ENCODE measurements around the gene ZNF462. TPM values are rescaled to one million over a fixed set of nuclear protein-coding genes. Genes with fewer than 3 reads are reported as not detected.

Gene ZNF462
- polyA plus RNA-seq, 3 donors, result not detected

DNA sequence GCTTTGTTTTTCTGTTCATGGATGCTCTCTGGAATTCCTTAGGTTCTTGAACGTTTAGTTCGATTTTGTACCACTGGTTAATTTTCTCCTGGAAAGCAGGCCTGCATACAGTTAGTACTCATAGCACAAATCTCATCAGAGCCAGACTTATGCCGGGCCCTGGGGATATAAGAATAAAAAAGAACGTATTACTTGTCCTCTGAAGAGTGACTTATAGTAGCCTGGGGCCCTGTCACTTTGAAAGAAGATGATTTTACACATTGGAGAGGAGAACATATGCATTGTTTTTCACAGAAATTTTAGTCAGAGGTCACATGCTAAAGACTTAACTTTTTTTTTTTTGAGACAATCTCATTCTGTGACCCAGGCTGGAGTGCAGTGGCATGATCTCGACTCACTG lies 50.3 kb downstream of the ZNF462 start:
- WGBS (ENCODE audit: insufficient coverage), result 87% methylated on average over 3 of the region's 5 CpGs
- intact Hi-C loops (cut with micrococcal nuclease), result no loop called here
- no peak overlapping the region for H3K27ac Mint-ChIP-seq
- peaks cover 0 to 1% (median 1%) of the 10 kb centered on the region in 3 donors for H3K27me3 Mint-ChIP-seq (ENCODE audit: low read depth in 3 of 3)
- H3K4me3 Mint-ChIP-seq, result no peak overlapping the region
- no peaks in the 10 kb centered on the region for H3K9me3 ChIP-seq (replicated peaks in 1 of 2; ENCODE audit: control insufficient read depth in 1 of 2, insufficient read depth in 1 of 2, low read length in 2 of 2)
- H3K9me3 Mint-ChIP-seq, result no peaks in the 10 kb centered on the region
- no peaks in the 10 kb centered on the region for H3K79me2 ChIP-seq (ENCODE audit: insufficient read depth, low read length)
- no peaks in the 10 kb centered on the region for H3K4me1 Mint-ChIP-seq
- no peaks in the 10 kb centered on the region for H4K20me1 ChIP-seq (ENCODE audit: insufficient read depth, low read length)
- no peak for DNase-seq
- H3K36me3 ChIP-seq (replicated peaks in 1 of 2; ENCODE audit: control insufficient read depth in 1 of 2, insufficient read depth in 2 of 2, low read length in 2 of 2), result no peaks in the 10 kb centered on the region
- TF ChIP-seq, protein P1, sequence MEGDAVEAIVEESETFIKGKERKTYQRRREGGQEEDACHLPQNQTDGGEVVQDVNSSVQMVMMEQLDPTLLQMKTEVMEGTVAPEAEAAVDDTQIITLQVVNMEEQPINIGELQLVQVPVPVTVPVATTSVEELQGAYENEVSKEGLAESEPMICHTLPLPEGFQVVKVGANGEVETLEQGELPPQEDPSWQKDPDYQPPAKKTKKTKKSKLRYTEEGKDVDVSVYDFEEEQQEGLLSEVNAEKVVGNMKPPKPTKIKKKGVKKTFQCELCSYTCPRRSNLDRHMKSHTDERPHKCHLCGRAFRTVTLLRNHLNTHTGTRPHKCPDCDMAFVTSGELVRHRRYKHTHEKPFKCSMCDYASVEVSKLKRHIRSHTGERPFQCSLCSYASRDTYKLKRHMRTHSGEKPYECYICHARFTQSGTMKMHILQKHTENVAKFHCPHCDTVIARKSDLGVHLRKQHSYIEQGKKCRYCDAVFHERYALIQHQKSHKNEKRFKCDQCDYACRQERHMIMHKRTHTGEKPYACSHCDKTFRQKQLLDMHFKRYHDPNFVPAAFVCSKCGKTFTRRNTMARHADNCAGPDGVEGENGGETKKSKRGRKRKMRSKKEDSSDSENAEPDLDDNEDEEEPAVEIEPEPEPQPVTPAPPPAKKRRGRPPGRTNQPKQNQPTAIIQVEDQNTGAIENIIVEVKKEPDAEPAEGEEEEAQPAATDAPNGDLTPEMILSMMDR (IDR thresholded peaks at IDR 0.05), result no peak
- H3K36me3 Mint-ChIP-seq, result no peaks in the 10 kb centered on the region
- H2AFZ ChIP-seq (ENCODE audit: insufficient read depth, low read depth, low read length, poor library complexity, severe bottlenecking), result no peak overlapping the region
- no peaks in the 10 kb centered on the region for H3K27me3 ChIP-seq (ENCODE audit: control insufficient read depth in 2 of 2, insufficient read depth in 2 of 2, low read length in 2 of 2)
- H3K4me1 ChIP-seq (ENCODE audit: control insufficient read depth in 1 of 2, insufficient read depth in 2 of 2, low read length in 2 of 2), result no peaks in the 10 kb centered on the region
- no peak overlapping the region for H3K4me3 ChIP-seq (replicated peaks in 1 of 3; ENCODE audit: low read depth in 2 of 3, low read length in 3 of 3)
- H3K9ac ChIP-seq (ENCODE audit: insufficient read depth, low read length, poor library complexity, severe bottlenecking), result no peak overlapping the region
- H3K27ac ChIP-seq (ENCODE audit: low read depth in 1 of 2, low read length in 2 of 2), result no peak overlapping the region
- H3K4me2 ChIP-seq (replicated peaks; ENCODE audit: extremely low read depth, low read length, poor library complexity, severe bottlenecking), result no peak overlapping the region

DNA sequence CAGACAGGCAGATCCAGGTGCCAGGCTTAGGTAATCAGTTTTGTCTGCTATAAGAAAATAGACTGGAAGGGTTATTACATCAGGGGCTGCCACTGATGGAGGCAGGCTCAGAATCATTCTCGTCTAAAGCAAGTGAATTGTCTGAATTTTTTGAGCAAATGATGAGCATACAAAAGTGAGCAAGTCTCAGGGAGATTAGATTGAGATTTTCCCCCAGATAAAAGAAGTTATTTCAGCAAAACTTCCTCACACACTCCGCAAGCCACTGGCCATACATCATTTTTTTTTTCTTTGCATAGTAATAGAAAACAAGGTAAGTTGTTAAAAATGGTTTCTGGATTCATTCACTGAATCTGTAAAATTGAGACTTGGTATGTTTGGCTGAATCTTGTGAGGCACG lies 52.9 kb downstream of the ZNF462 start:
- Histone ChIP-seq H2AFZ (ENCODE audit: insufficient read depth, low read depth, low read length, poor library complexity, severe bottlenecking) (no peak overlapping the region), H3K36me3 (replicated peaks in 1 of 2; ENCODE audit: control insufficient read depth in 1 of 2, insufficient read depth in 2 of 2, low read length in 2 of 2) (no peaks in the 10 kb centered on the region), H3K4me1 (ENCODE audit: control insufficient read depth in 1 of 2, insufficient read depth in 2 of 2, low read length in 2 of 2) (no peaks in the 10 kb centered on the region), H3K4me2 (replicated peaks; ENCODE audit: extremely low read depth, low read length, poor library complexity, severe bottlenecking) (no peak overlapping the region), H3K4me3 (replicated peaks in 1 of 3; ENCODE audit: low read depth in 2 of 3, low read length in 3 of 3) (no peak overlapping the region), H4K20me1 (ENCODE audit: insufficient read depth, low read length) (no peaks in the 10 kb centered on the region), H3K9me3 (replicated peaks in 1 of 2; ENCODE audit: control insufficient read depth in 1 of 2, insufficient read depth in 1 of 2, low read length in 2 of 2) (no peaks in the 10 kb centered on the region), H3K27ac (ENCODE audit: low read depth in 1 of 2, low read length in 2 of 2) (no peak overlapping the region), H3K9ac (ENCODE audit: insufficient read depth, low read length, poor library complexity, severe bottlenecking) (no peak overlapping the region), H3K79me2 (ENCODE audit: insufficient read depth, low read length) (no peaks in the 10 kb centered on the region), H3K27me3 (ENCODE audit: control insufficient read depth in 2 of 2, insufficient read depth in 2 of 2, low read length in 2 of 2) (no peaks in the 10 kb centered on the region)
- Mint-ChIP-seq H3K4me1 (no peaks in the 10 kb centered on the region), H3K27me3 (ENCODE audit: low read depth in 3 of 3) (peaks cover 0 to 3% (median 0%) of the 10 kb centered on the region in 3 donors), H3K4me3 (no peak overlapping the region), H3K36me3 (no peaks in the 10 kb centered on the region), H3K27ac (no peak overlapping the region), H3K9me3 (no peaks in the 10 kb centered on the region)
- DNase-seq, result no peak
- intact Hi-C loops (cut with micrococcal nuclease), result no loop called here
- TF ChIP-seq, protein P1 (IDR thresholded peaks at IDR 0.05), result no peak
- 100% methylated on average over 1 of the region's 3 CpGs for WGBS (ENCODE audit: insufficient coverage)
